SK-N-SH (cell line): ENCODE results near the gene XXYLT1. TPM values are rescaled to one million over a fixed set of nuclear protein-coding genes. Genes with fewer than 3 reads are reported as not detected.

Experiments
- CTCF ChIA-PET: fragments of 300-600, 350-600 bp; formaldehyde crosslinking; extraction: SDS; loops from one replicate; lab custom pipeline; 2021; lab: Yijun Ruan, JAX
- POLR2A ChIA-PET: fragments of 350-600 bp; sonication (Branson Sonifier 250); formaldehyde crosslinking; extraction: SDS; loops from one replicate; lab custom pipeline; 2020; ENCODE audit warnings: antibody characterized with exemption, inconsistent platforms; lab: Yijun Ruan, JAX
- DNase-seq: peaks from one replicate; pipeline ENCODE4 v3.0.0; 2012
- H2AFZ ChIP-seq: fragments of 200-600 bp; sonication (generic); 2 replicates; pipeline ENCODE4 v1.8.1; 2016; ENCODE audit warnings: antibody characterized with exemption, mild to moderate bottlenecking, low read depth
- H3F3A ChIP-seq: fragments of 200-600 bp; sonication (generic); replicated peaks from 2 replicates; pipeline ENCODE3; 2016; ENCODE audit warnings: antibody characterized with exemption, mild to moderate bottlenecking; ENCODE audit not compliant: insufficient read depth
- H3K27ac ChIP-seq, 2 experiments: fragments of 200-500 bp in 1 of 2; fragments of 200-600 bp in 1 of 2; sonication (Bioruptor generic) in 1 of 2; sonication (generic), shearing (Covaris generic) in 1 of 2; 2 replicates each; pipeline versions ENCODE4 v1.5.1 to v1.6.1; 2014 to 2016; ENCODE audit warnings: low read depth in 2 of 2, inconsistent platforms in 1 of 2, low read length in 1 of 2, mild to moderate bottlenecking in 1 of 2, mixed read lengths in 1 of 2
- H3K27me3 ChIP-seq: fragments of 200-600 bp; sonication (generic), shearing (Covaris generic); 2 replicates; pipeline ENCODE4 v1.6.1; 2016; ENCODE audit warnings: mixed run types; ENCODE audit not compliant: insufficient read depth
- H3K36me3 ChIP-seq, 2 experiments: fragments of 200-500 bp in 1 of 2; fragments of 200-600 bp in 1 of 2; sonication (Bioruptor generic) in 1 of 2; sonication (generic) in 1 of 2; replicated peaks in 1 of 2; 2 replicates each; pipeline versions ENCODE3 to v1.5.1; 2014 to 2016; ENCODE audit warnings: low read length in 1 of 2, mild to moderate bottlenecking in 1 of 2; ENCODE audit not compliant: insufficient read depth in 2 of 2, control insufficient read depth in 1 of 2
- H3K4me1 ChIP-seq, 2 experiments: fragments of 200-500 bp in 1 of 2; fragments of 200-600 bp in 1 of 2; sonication (Bioruptor generic) in 1 of 2; sonication (generic), shearing (Covaris generic) in 1 of 2; 2 replicates each; pipeline versions ENCODE4 v1.5.1 to v1.6.1; 2014 to 2016; ENCODE audit warnings: low read depth in 1 of 2, low read length in 1 of 2, mixed run types in 1 of 2; ENCODE audit not compliant: insufficient read depth in 2 of 2, control insufficient read depth in 1 of 2
- H3K4me2 ChIP-seq: fragments of 200-600 bp; sonication (generic), shearing (Covaris generic); 2 replicates; pipeline ENCODE4 v1.6.1; 2017; ENCODE audit warnings: mixed run types
- H3K4me3 ChIP-seq, 2 experiments: fragments of 200-500 bp in 1 of 2; fragments of 200-600 bp in 1 of 2; sonication (Bioruptor generic) in 1 of 2; sonication (generic), shearing (Covaris generic) in 1 of 2; 2 replicates each; pipeline versions ENCODE4 v1.5.1 to v1.8.1; 2014 to 2016; ENCODE audit warnings: low read depth in 2 of 2, inconsistent platforms in 1 of 2, low read length in 1 of 2, mild to moderate bottlenecking in 1 of 2, mixed read lengths in 1 of 2, moderate library complexity in 1 of 2
- H3K79me2 ChIP-seq: fragments of 200-600 bp; sonication (generic); 2 replicates; pipeline ENCODE4 v1.8.1; 2017; ENCODE audit warnings: mild to moderate bottlenecking; ENCODE audit not compliant: insufficient read depth
- H3K9ac ChIP-seq: fragments of 200-600 bp; sonication (generic); 2 replicates; pipeline ENCODE4 v1.6.1; 2017; ENCODE audit warnings: mixed run types
- H3K9me2 ChIP-seq: fragments of 200-600 bp; sonication (generic); 2 replicates; pipeline ENCODE4 v1.6.1; 2017; ENCODE audit warnings: mixed run types
- H3K9me3 ChIP-seq: fragments of 200-600 bp; sonication (generic); 2 replicates; pipeline ENCODE4 v1.6.1; 2017; ENCODE audit warnings: mixed run types, mild to moderate bottlenecking, moderate library complexity
- H4K20me1 ChIP-seq: fragments of 200-600 bp; sonication (generic); 2 replicates; pipeline ENCODE4 v1.6.1; 2017; ENCODE audit warnings: mild to moderate bottlenecking, mixed run types; ENCODE audit not compliant: insufficient read depth
- CHD2 ChIP-seq: fragments of 150-350 bp; IDR thresholded peaks from 2 replicates; pipeline ENCODE4 v1.6.1; 2018; ENCODE audit warnings: low read length; ENCODE audit not compliant: partially characterized antibody
- ELF1 ChIP-seq: IDR thresholded peaks from 2 replicates; pipeline ENCODE4 v1.4.0; 2012
- EZH2phosphoT487 ChIP-seq: fragments of 200-600 bp; sonication (generic); IDR thresholded peaks from 2 replicates; pipeline ENCODE4 v1.6.1; 2017; ENCODE audit warnings: low read depth, mixed run types, mild to moderate bottlenecking, antibody characterized with exemption, moderate library complexity, borderline replicate concordance
- FOXJ3 ChIP-seq: sonication (generic); formaldehyde crosslinking; IDR thresholded peaks from 2 replicates; pipeline ENCODE4 v1.5.1; 2020; ENCODE audit warnings: mild to moderate bottlenecking, missing genetic modification reagents
- FOXM1 ChIP-seq: IDR thresholded peaks from 2 replicates; pipeline ENCODE4 v1.4.0; 2012; ENCODE audit warnings: low read depth, mild to moderate bottlenecking
- GATA2 ChIP-seq: sonication (generic); formaldehyde crosslinking; IDR thresholded peaks from 2 replicates; pipeline ENCODE4 v1.5.0; 2020; ENCODE audit warnings: mild to moderate bottlenecking, missing genetic modification reagents
- MXI1 ChIP-seq: IDR thresholded peaks from 2 replicates; pipeline ENCODE4 v1.6.1; 2012; ENCODE audit warnings: mild to moderate bottlenecking, low read depth, low read length, improper control_type of control experiment
- NRF1 ChIP-seq: IDR thresholded peaks from 2 replicates; pipeline ENCODE4 v1.6.1; 2012; ENCODE audit warnings: low read depth, mild to moderate bottlenecking, low read length
- POLR2AphosphoS5 ChIP-seq: IDR thresholded peaks from 2 replicates; pipeline ENCODE4 v1.6.1; 2012; ENCODE audit warnings: low read depth, low read length
- SIN3A ChIP-seq: IDR thresholded peaks from 2 replicates; pipeline ENCODE4 v1.6.1; 2012; ENCODE audit warnings: low read depth, mild to moderate bottlenecking, low read length, moderate library complexity, borderline replicate concordance
- SMC3 ChIP-seq: IDR thresholded peaks from 2 replicates; pipeline ENCODE4 v1.6.1; 2012; ENCODE audit warnings: low read depth, low read length, improper control_type of control experiment
- TEAD4 ChIP-seq: IDR thresholded peaks from 2 replicates; pipeline ENCODE4 v1.4.0; 2012; ENCODE audit warnings: mild to moderate bottlenecking, borderline replicate concordance; ENCODE audit not compliant: insufficient read depth
- USF1 ChIP-seq: IDR thresholded peaks from 2 replicates; pipeline ENCODE4 v1.4.0; 2012; ENCODE audit warnings: low read depth, borderline replicate concordance
- YY1 ChIP-seq: IDR thresholded peaks from 2 replicates; pipeline ENCODE4 v1.4.0; 2012; ENCODE audit warnings: low read depth, mild to moderate bottlenecking
- WGBS: methylation state at CpG from one replicate; pipeline ENCODE4 v1.1.6; 2017; ENCODE audit warnings: low lambda C conversion rate; 5-methylcytosine and 5-hydroxymethylcytosine counted together
- polyA plus RNA-seq, 3 experiments: library from polyadenylated mRNA; depleted of rRNA; stranded (reverse); fragments of >200 nt; gene quantifications; 2 replicates each; pipeline ENCODE4 v1.2.3, GENCODE V29; 2012
- TF ChIP-seq, protein P1 (sequence below): fragments of 200-600 bp; sonication (generic); IDR thresholded peaks from 2 replicates; pipeline ENCODE4 v1.6.1; 2017; ENCODE audit warnings: antibody characterized with exemption, mild to moderate bottlenecking, moderate library complexity

XXYLT1 gene
- polyA plus RNA-seq, 1 of the 3 experiments (the other 2 are of a cell fraction): 22.6 TPM

DNA sequence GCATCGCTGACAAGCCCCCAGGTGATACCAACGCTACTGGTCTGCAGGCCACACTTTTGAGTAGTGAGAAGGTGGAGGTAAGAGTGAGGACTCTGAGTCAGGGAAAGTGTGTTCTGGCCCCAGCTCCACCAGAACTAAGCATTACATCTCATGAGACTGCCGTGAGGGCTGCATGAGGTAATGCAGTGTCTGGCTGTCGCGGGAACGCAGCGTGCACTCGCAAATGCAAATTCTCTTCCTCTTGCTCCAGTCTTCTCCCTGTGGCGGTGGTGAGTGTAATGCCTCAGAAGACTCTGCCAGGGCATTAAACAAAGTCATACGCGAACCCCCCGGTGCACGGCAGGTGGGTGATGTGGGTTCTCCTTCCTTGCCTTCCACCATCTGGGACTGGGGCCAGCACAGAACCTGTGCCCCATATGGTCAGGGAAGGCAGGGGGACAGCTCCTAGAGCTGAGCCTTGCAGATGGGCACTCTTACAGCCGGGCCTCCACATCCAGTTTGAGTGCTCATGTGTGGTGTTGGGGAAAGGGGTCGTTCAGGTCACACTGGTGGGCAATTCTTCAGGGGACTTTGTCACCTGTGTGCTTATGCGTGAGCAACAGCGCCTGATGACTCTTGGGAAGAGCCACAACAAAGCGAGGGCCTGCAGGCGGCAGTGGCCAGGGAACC lies 175.8 kb downstream of the XXYLT1 start:
- DNase-seq: no peak
- Histone ChIP-seq H4K20me1 (no peaks in the 10 kb centered on the region), H3K4me1 (peaks cover 0 to 39% of the 10 kb centered on the region in 2 experiments; a peak in 1 of 4 replicates), H3K27ac (no peak overlapping the region; a peak in 1 of 4 replicates), H3K9me3 (no peaks in the 10 kb centered on the region), H3K27me3 (no peaks in the 10 kb centered on the region), H3F3A (no peaks in the 10 kb centered on the region), H3K36me3 (no peaks in the 10 kb centered on the region), H3K79me2 (no peaks in the 10 kb centered on the region; the same call in 1 of the 2 replicates), H3K9me2 (no peaks in the 10 kb centered on the region), H3K9ac (no peak overlapping the region), H2AFZ (no peak overlapping the region), H3K4me2 (no peak overlapping the region), H3K4me3 (no peak overlapping the region)
- no peak for TF ChIP-seq GATA2 (CRISPR knock-in tag)
- TF ChIP-seq SIN3A: no peak
- no peak for TF ChIP-seq EZH2phosphoT487
- no peak for TF ChIP-seq YY1
- no peak for TF ChIP-seq FOXM1
- TF ChIP-seq SMC3: no peak
- TF ChIP-seq, protein P1, sequence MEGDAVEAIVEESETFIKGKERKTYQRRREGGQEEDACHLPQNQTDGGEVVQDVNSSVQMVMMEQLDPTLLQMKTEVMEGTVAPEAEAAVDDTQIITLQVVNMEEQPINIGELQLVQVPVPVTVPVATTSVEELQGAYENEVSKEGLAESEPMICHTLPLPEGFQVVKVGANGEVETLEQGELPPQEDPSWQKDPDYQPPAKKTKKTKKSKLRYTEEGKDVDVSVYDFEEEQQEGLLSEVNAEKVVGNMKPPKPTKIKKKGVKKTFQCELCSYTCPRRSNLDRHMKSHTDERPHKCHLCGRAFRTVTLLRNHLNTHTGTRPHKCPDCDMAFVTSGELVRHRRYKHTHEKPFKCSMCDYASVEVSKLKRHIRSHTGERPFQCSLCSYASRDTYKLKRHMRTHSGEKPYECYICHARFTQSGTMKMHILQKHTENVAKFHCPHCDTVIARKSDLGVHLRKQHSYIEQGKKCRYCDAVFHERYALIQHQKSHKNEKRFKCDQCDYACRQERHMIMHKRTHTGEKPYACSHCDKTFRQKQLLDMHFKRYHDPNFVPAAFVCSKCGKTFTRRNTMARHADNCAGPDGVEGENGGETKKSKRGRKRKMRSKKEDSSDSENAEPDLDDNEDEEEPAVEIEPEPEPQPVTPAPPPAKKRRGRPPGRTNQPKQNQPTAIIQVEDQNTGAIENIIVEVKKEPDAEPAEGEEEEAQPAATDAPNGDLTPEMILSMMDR: no peak
- no peak for TF ChIP-seq FOXJ3
- TF ChIP-seq ELF1: no peak
- no peak for TF ChIP-seq MXI1
- TF ChIP-seq POLR2AphosphoS5: no peak
- no peak for TF ChIP-seq CHD2
- no peak for TF ChIP-seq TEAD4
- 96% methylated on average over 19 of the region's 19 CpGs for WGBS
- ChIA-PET POLR2A (no interaction called here), CTCF (interaction anchor here (3.9 kb wide), 1 partner anchor 11 kb away, joined by 23 read pairs; no protein-coding TSS in a partner anchor)

GRCh38 chr3:195094191-195094921 lies 176.6 kb downstream of the XXYLT1 start:
- H2AFZ ChIP-seq: no peak overlapping the region
- no peaks in the 10 kb centered on the region; the same call in 1 of the 2 replicates for H3K79me2 ChIP-seq
- H3K36me3 ChIP-seq: no peaks in the 10 kb centered on the region
- ChIA-PET CTCF (interaction anchor here (3.9 kb wide), 1 partner anchor 12 kb away, joined by 23 read pairs; no protein-coding TSS in a partner anchor), POLR2A (no interaction called here)
- no peak overlapping the region for H3K9ac ChIP-seq
- H3F3A ChIP-seq: no peaks in the 10 kb centered on the region
- no peak overlapping the region; a peak in 1 of 4 replicates for H3K27ac ChIP-seq
- peaks cover 0 to 36% of the 10 kb centered on the region in 2 experiments; a peak in 1 of 4 replicates for H3K4me1 ChIP-seq
- H4K20me1 ChIP-seq: no peaks in the 10 kb centered on the region
- H3K9me3 ChIP-seq: no peaks in the 10 kb centered on the region
- no peak for DNase-seq
- no peaks in the 10 kb centered on the region for H3K27me3 ChIP-seq
- TF ChIP-seq NRF1 (no peak), USF1 (no peak)
- no peaks in the 10 kb centered on the region for H3K9me2 ChIP-seq
- 92% methylated on average over 30 of the region's 32 CpGs for WGBS
- H3K4me2 ChIP-seq: no peak overlapping the region
- no peak overlapping the region for H3K4me3 ChIP-seq
